ENCODE measurements around the gene MGAT5. TPM values are rescaled to one million over a fixed set of nuclear protein-coding genes. Genes with fewer than 3 reads are reported as not detected.

The MGAT5 gene
- total RNA-seq, 1 donor from 2014 or later: 30.0 TPM

- no peak overlapping the region for H3K4me3 Mint-ChIP-seq (ENCODE audit: unreplicated experiment)
Observed at GRCh38 chr2:134301099-134301927, 47.4 kb downstream of the MGAT5 start.

GRCh38 chr2:134301928-134302260, 48.0 kb downstream of the MGAT5 start:
- no peak for TF ChIP-seq CTCF (IDR thresholded peaks at IDR 0.05)
- no peak overlapping the region for H3K27ac Mint-ChIP-seq (ENCODE audit: unreplicated experiment)
- H3K9me3 Mint-ChIP-seq (ENCODE audit: low read depth): no peaks in the 10 kb centered on the region
- H3K27me3 Mint-ChIP-seq (ENCODE audit: low read depth): no peaks in the 10 kb centered on the region
- no peak overlapping the region for H3K4me3 Mint-ChIP-seq (ENCODE audit: unreplicated experiment)
- peaks cover 9% of the 10 kb centered on the region for H3K4me1 Mint-ChIP-seq (ENCODE audit: low read depth)
- DNase-seq (ENCODE audit: low spot score): no peak
- H3K36me3 Mint-ChIP-seq (ENCODE audit: low read depth): no peaks in the 10 kb centered on the region

More at GRCh38 chr2:134301099-134301927, 47.4 kb downstream of the MGAT5 start:
- H3K27me3 Mint-ChIP-seq (ENCODE audit: low read depth): no peaks in the 10 kb centered on the region
- DNase-seq (ENCODE audit: low spot score): no peak
- TF ChIP-seq CTCF (IDR thresholded peaks at IDR 0.05): no peak
- peak overlapping the region; percentile 29 for H3K27ac Mint-ChIP-seq (ENCODE audit: unreplicated experiment)
- H3K36me3 Mint-ChIP-seq (ENCODE audit: low read depth): no peaks in the 10 kb centered on the region
- H3K9me3 Mint-ChIP-seq (ENCODE audit: low read depth): no peaks in the 10 kb centered on the region
- peaks cover 13% of the 10 kb centered on the region for H3K4me1 Mint-ChIP-seq (ENCODE audit: low read depth)

GRCh38 chr2:134304394-134305108, 50.7 kb downstream of the MGAT5 start:
- Mint-ChIP-seq H3K4me3 (ENCODE audit: unreplicated experiment) (no peak overlapping the region), H3K27me3 (ENCODE audit: low read depth) (no peaks in the 10 kb centered on the region), H3K9me3 (ENCODE audit: low read depth) (peaks cover 3% of the 10 kb centered on the region), H3K36me3 (ENCODE audit: low read depth) (no peaks in the 10 kb centered on the region), H3K27ac (ENCODE audit: unreplicated experiment) (no peak overlapping the region), H3K4me1 (ENCODE audit: low read depth) (peaks cover 9% of the 10 kb centered on the region)
- TF ChIP-seq CTCF (IDR thresholded peaks at IDR 0.05): no peak
- no peak for DNase-seq (ENCODE audit: low spot score)

- no peak for DNase-seq (ENCODE audit: low spot score)
- Mint-ChIP-seq H3K4me3 (ENCODE audit: unreplicated experiment) (no peak overlapping the region), H3K9me3 (ENCODE audit: low read depth) (peaks cover 3% of the 10 kb centered on the region), H3K27ac (ENCODE audit: unreplicated experiment) (no peak overlapping the region), H3K36me3 (ENCODE audit: low read depth) (no peaks in the 10 kb centered on the region), H3K27me3 (ENCODE audit: low read depth) (no peaks in the 10 kb centered on the region), H3K4me1 (ENCODE audit: low read depth) (peaks cover 9% of the 10 kb centered on the region)
- no peak for TF ChIP-seq CTCF (IDR thresholded peaks at IDR 0.05)
Observed at GRCh38 chr2:134305109-134305491, 51.2 kb downstream of the MGAT5 start.

GRCh38 chr2:134306521-134306920, 52.6 kb downstream of the MGAT5 start:
- Mint-ChIP-seq H3K4me3 (ENCODE audit: unreplicated experiment) (no peak overlapping the region), H3K27me3 (ENCODE audit: low read depth) (no peaks in the 10 kb centered on the region), H3K9me3 (ENCODE audit: low read depth) (peaks cover 3% of the 10 kb centered on the region), H3K36me3 (ENCODE audit: low read depth) (no peaks in the 10 kb centered on the region), H3K27ac (ENCODE audit: unreplicated experiment) (no peak overlapping the region), H3K4me1 (ENCODE audit: low read depth) (peaks cover 2% of the 10 kb centered on the region)
- TF ChIP-seq CTCF (IDR thresholded peaks at IDR 0.05): no peak
- DNase-seq (ENCODE audit: low spot score): no peak

Measured in chondrocyte (in vitro differentiated cells).